ENCODE data around the gene EIF6.
"Not testable (repeated sequence)": the region's sequence is repeated elsewhere in the genome, so short reads cannot be mapped to it uniquely, and the experiment has no call there.

EIF6 gene

GRCh38 chr20:35316086-35316485 lies 31.5 kb upstream of the EIF6 start:
- Histone ChIP-seq H3K4me3 (no peak overlapping the region), H3K36me3 (peaks cover 0 to 17% (median 4%) of the 10 kb centered on the region in 3 donors), H3K27me3 (no peaks in the 10 kb centered on the region), H3K4me1 (peaks cover 0 to 17% (median 8%) of the 10 kb centered on the region in 4 donors), H3K27ac (no peak overlapping the region), H3K9me3 (no peaks in the 10 kb centered on the region)
- DNase-seq = no peak
- no peak for TF ChIP-seq CTCF (IDR thresholded peaks at IDR 0.05)
- intact Hi-C loops (cut with DNase I; ENCODE audit: low total_unique reads) = no loop called here

GRCh38 chr20:35315632-35316020 lies 31.1 kb upstream of the EIF6 start:
- H3K27me3 ChIP-seq; H3K9me3 ChIP-seq; intact Hi-C loops (cut with DNase I; ENCODE audit: low total_unique reads); H3K4me3 ChIP-seq; H3K27ac ChIP-seq; DNase-seq: not testable (repeated sequence)
- H3K36me3 ChIP-seq = peaks cover 0 to 17% (median 4%) of the 10 kb centered on the region in 3 donors
- peaks cover 0 to 17% (median 8%) of the 10 kb centered on the region in 4 donors for H3K4me1 ChIP-seq

GRCh38 chr20:35314816-35315631 lies 30.5 kb upstream of the EIF6 start:
- Histone ChIP-seq H3K27me3 (no peaks in the 10 kb centered on the region), H3K36me3 (peaks cover 0 to 17% (median 4%) of the 10 kb centered on the region in 3 donors), H3K4me3 (no peak overlapping the region), H3K4me1 (peaks cover 0 to 16% (median 8%) of the 10 kb centered on the region in 4 donors), H3K27ac (no peak overlapping the region), H3K9me3 (no peaks in the 10 kb centered on the region)
- no peak for TF ChIP-seq CTCF (IDR thresholded peaks at IDR 0.05)
- DNase-seq = no peak
- intact Hi-C loops (cut with DNase I; ENCODE audit: low total_unique reads) = no loop called here

GRCh38 chr20:35312318-35312717 lies 27.7 kb upstream of the EIF6 start:
- Histone ChIP-seq H3K27ac (no peak overlapping the region), H3K27me3 (no peaks in the 10 kb centered on the region), H3K36me3 (peaks cover 0 to 17% (median 4%) of the 10 kb centered on the region in 3 donors), H3K9me3 (no peaks in the 10 kb centered on the region), H3K4me3 (no peak overlapping the region), H3K4me1 (peaks cover 3 to 18% (median 14%) of the 10 kb centered on the region in 4 donors)
- TF ChIP-seq CTCF (IDR thresholded peaks at IDR 0.05) = no peak
- no peak for DNase-seq
- intact Hi-C loops (cut with DNase I; ENCODE audit: low total_unique reads) = no loop called here

GRCh38 chr20:35311822-35312221 lies 27.2 kb upstream of the EIF6 start:
- Histone ChIP-seq H3K27me3 (no peaks in the 10 kb centered on the region), H3K27ac (no peak overlapping the region), H3K4me3 (no peak overlapping the region), H3K4me1 (peaks cover 8 to 22% (median 19%) of the 10 kb centered on the region in 4 donors), H3K36me3 (peaks cover 0 to 17% (median 4%) of the 10 kb centered on the region in 3 donors), H3K9me3 (no peaks in the 10 kb centered on the region)
- TF ChIP-seq CTCF (IDR thresholded peaks at IDR 0.05) = no peak
- no peak for DNase-seq
- intact Hi-C loops (cut with DNase I; ENCODE audit: low total_unique reads) = no loop called here

GRCh38 chr20:35311409-35311808 lies 26.8 kb upstream of the EIF6 start:
- no peaks in the 10 kb centered on the region for H3K27me3 ChIP-seq
- no peak for DNase-seq
- no peak overlapping the region for H3K4me3 ChIP-seq
- TF ChIP-seq CTCF (IDR thresholded peaks at IDR 0.05) = no peak
- no peak overlapping the region for H3K27ac ChIP-seq
- H3K36me3 ChIP-seq = peaks cover 0 to 17% (median 4%) of the 10 kb centered on the region in 3 donors
- peaks cover 11 to 27% (median 23%) of the 10 kb centered on the region in 4 donors for H3K4me1 ChIP-seq
- intact Hi-C loops (cut with DNase I; ENCODE audit: low total_unique reads) = no loop called here
- no peaks in the 10 kb centered on the region for H3K9me3 ChIP-seq

All from tibial artery (tissue), 4 donors.